Osteocyte (in vitro differentiated cells): ENCODE results near the gene PAX8. TPM values are rescaled to one million over a fixed set of nuclear protein-coding genes. Genes with fewer than 3 reads are reported as not detected.
A peak's percentile ranks its signal among the peaks of the same experiment; 100 is the strongest.

Experiments
- DNase-seq: peaks from one replicate; pipeline ENCODE4 v3.0.0; 2021; ENCODE audit warnings: mixed read lengths; ENCODE audit not compliant: unreplicated experiment; ENCODE audit errors: extremely low spot score
- H3K27ac Mint-ChIP-seq: one replicate; pipeline ENCODE4 v1.8.0; 2021; ENCODE audit warnings: mild to moderate bottlenecking, mixed read lengths; ENCODE audit not compliant: unreplicated experiment
- H3K27me3 Mint-ChIP-seq: one replicate; pipeline ENCODE4 v1.8.0; 2021; ENCODE audit warnings: mixed read lengths; ENCODE audit not compliant: unreplicated experiment
- H3K36me3 Mint-ChIP-seq: one replicate; pipeline ENCODE4 v1.8.0; 2021; ENCODE audit warnings: mixed read lengths; ENCODE audit not compliant: unreplicated experiment
- H3K4me1 Mint-ChIP-seq: one replicate; pipeline ENCODE4 v1.8.0; 2021; ENCODE audit warnings: mixed read lengths; ENCODE audit not compliant: unreplicated experiment
- H3K4me3 Mint-ChIP-seq: one replicate; pipeline ENCODE4 v1.8.0; 2021; ENCODE audit warnings: mild to moderate bottlenecking, moderate library complexity, mixed read lengths; ENCODE audit not compliant: unreplicated experiment
- H3K9me3 Mint-ChIP-seq: one replicate; pipeline ENCODE4 v1.8.0; 2021; ENCODE audit warnings: mixed read lengths; ENCODE audit not compliant: unreplicated experiment
- total RNA-seq: library from RNA; stranded (reverse); gene quantifications from 2 replicates; pipeline ENCODE4 v1.2.1, GENCODE V29; 2021
- TF ChIP-seq, protein P1 (sequence below): fragments of 200-600 bp; sonication (generic); IDR thresholded peaks from 2 replicates; pipeline ENCODE4 v1.5.0; 2021; ENCODE audit warnings: antibody characterized with exemption, mild to moderate bottlenecking, moderate library complexity

Gene PAX8
- total RNA-seq, 1 donor from 2014 or later, result not detected

DNA sequence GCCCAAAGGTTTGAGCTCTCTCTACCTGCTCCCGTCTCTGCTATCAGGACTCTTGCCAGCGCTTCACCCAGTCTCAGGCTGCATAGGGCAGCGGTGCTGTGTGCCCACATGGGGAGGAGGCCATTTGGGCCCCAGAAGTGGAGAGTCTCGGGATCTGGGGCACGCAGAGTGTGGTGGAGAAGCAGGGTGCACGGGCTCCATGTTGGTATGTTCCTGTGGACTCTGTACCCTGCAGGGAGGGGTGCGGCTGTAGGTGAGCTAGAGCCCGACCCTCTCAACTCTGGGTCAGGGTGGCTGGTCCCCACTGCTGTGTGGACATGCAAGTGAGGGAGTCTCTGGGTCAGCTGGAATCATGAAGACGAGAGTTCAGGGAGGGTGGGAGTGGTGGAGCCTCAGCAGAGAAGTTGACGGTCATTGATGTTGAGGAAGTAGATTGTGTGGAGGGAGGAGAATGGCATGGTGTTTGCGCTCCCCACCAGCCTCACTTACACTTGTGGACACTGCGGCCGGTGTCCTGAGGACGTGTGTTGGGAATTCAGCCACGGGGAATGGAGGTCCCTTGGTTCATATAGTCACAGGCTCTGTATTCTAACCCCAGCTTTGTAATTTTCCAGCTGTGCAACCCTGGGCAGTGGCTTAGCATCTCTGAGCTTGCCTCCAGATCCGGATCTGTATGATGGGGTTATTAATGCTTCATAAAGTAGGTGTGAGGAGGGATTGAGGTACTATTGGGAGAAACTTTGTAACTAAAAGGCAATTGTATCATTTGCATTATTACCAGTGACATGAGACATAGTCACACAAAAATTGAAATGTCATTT, 105.8 kb downstream of the PAX8 start:
- Mint-ChIP-seq H3K27me3 (peaks cover 2% of the 10 kb centered on the region), H3K36me3 (no peaks in the 10 kb centered on the region), H3K9me3 (no peaks in the 10 kb centered on the region), H3K27ac (no peak overlapping the region), H3K4me1 (no peaks in the 10 kb centered on the region), H3K4me3 (no peak overlapping the region)
- TF ChIP-seq, protein P1, sequence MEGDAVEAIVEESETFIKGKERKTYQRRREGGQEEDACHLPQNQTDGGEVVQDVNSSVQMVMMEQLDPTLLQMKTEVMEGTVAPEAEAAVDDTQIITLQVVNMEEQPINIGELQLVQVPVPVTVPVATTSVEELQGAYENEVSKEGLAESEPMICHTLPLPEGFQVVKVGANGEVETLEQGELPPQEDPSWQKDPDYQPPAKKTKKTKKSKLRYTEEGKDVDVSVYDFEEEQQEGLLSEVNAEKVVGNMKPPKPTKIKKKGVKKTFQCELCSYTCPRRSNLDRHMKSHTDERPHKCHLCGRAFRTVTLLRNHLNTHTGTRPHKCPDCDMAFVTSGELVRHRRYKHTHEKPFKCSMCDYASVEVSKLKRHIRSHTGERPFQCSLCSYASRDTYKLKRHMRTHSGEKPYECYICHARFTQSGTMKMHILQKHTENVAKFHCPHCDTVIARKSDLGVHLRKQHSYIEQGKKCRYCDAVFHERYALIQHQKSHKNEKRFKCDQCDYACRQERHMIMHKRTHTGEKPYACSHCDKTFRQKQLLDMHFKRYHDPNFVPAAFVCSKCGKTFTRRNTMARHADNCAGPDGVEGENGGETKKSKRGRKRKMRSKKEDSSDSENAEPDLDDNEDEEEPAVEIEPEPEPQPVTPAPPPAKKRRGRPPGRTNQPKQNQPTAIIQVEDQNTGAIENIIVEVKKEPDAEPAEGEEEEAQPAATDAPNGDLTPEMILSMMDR, result no peak
- DNase-seq, result no peak

DNA sequence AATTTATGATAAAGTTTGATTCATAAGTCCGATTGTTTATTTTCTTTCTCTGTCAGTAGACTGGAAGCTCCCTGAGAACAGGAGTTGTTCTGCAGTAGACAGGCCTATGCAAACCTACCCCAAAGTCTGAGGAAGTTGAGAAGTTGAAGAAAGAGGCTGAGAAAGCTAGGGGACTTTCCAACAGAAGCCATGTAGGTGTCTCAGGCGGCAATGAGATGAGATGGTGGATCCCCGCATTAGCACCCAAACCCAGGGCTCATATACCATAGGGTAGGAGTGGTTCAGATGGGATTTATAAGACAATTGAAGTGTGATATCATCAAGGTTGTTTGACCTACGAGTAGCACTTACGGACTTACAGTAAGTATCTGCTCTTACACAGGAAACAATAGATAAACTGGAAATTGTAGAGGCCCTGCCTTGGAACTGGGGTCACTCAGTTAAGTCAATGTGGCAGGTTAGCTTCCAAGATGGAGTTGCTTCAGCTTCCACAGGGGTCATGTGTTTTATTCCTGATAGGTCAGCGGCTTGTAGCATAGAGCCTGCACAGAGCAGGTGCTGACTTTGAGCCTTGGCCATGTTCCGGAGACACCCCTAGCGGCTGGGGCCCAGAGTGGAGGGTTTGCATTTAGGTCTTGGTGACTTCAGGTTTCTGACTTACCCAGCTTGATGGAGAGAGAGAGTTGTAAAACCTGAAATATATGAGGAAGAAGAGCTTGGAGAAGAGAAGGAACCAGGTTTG, 107.2 kb downstream of the PAX8 start:
- Mint-ChIP-seq H3K27me3 (peaks cover 2% of the 10 kb centered on the region), H3K27ac (no peak overlapping the region), H3K4me3 (no peak overlapping the region), H3K4me1 (no peaks in the 10 kb centered on the region), H3K9me3 (no peaks in the 10 kb centered on the region), H3K36me3 (no peaks in the 10 kb centered on the region)
- TF ChIP-seq, protein P1, result no peak
- DNase-seq, result no peak

DNA sequence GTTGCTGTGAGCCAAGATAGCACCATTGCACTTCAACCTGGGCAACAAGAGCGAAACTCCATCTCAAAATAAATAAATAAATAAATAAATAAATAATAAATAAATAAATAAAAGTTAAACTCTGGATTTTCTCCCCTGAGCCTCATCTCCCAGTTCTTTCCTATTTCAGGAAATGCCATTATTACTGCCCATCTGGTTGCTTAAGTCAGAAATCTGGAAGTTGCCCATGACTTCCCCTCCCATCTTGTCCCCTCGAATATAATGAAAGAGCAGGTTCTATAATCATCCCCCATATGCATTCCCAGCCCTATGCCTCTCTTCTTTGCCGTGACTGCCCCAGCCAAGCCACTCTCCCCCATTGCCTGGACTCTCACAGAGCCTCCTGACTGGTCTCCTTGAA, 109.1 kb downstream of the PAX8 start:
- Mint-ChIP-seq H3K36me3 (no peaks in the 10 kb centered on the region), H3K27me3 (no peaks in the 10 kb centered on the region), H3K27ac (no peak overlapping the region), H3K4me3 (no peak overlapping the region), H3K9me3 (no peaks in the 10 kb centered on the region), H3K4me1 (no peaks in the 10 kb centered on the region)
- no peak for DNase-seq
- TF ChIP-seq, protein P1, result no peak

DNA sequence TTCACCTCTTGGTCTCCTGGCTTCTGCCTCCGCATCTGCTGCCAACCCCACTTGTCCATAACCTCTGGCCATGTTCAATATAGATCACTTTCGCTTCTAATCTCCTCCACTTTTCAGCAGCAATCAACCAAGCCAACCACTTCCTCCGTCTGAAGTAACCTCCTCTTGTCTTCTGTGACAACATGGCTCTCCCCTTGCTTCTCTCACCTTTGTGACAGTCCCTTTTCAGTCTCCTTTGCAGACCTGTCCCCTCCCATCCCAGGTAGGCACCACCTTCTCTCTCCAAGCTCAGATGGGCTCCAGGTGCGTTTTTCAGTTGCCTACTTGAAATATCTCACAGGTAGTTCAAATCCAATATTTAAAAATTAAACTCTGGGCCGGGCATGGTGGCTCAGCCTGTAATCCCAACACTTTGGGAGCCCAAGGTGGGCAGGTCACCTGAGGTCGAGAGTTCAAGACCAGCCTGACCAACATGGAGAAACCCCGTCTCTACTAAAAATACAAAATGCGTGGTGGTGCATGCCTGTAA, 109.7 kb downstream of the PAX8 start:
- TF ChIP-seq, protein P1, result no peak
- Mint-ChIP-seq H3K4me3 (no peak overlapping the region), H3K27me3 (no peaks in the 10 kb centered on the region), H3K4me1 (no peaks in the 10 kb centered on the region), H3K36me3 (no peaks in the 10 kb centered on the region), H3K9me3 (no peaks in the 10 kb centered on the region), H3K27ac (no peak overlapping the region)
- DNase-seq, result no peak

DNA sequence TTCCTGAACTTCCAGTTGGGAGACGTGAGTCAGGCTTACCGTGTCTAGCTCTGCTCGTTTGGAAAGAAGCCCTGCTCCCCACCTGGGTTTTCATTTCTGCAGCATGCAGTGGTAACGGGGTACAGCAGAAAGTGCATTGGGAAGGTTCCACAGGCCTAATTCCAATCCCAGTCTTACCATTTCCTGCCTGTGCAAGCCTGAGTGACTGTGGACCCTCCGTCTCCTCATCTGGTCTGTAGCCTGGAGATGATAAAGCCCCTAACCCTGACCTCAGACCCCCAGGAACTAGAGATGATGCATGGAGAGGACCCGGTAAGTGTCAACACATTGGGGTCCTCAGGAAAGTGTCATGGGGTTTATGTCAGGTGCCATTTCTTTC, 110.8 kb downstream of the PAX8 start:
- TF ChIP-seq, protein P1, result no peak
- no peak overlapping the region for H3K4me3 Mint-ChIP-seq
- H3K36me3 Mint-ChIP-seq, result no peaks in the 10 kb centered on the region
- no peaks in the 10 kb centered on the region for H3K9me3 Mint-ChIP-seq
- H3K27me3 Mint-ChIP-seq, result no peaks in the 10 kb centered on the region
- H3K4me1 Mint-ChIP-seq, result no peaks in the 10 kb centered on the region
- DNase-seq, result peak; percentile 67
- H3K27ac Mint-ChIP-seq, result no peak overlapping the region
